NCI-H526 (cell line): ENCODE results near the gene BRSK2.
"Not testable (repeated sequence)": the region's sequence is repeated elsewhere in the genome, so short reads cannot be mapped to it uniquely, and the experiment has no call there.

ENCODE experiments used
- DNase-seq, 2 experiments: peaks; one replicate each; lab custom pipeline; 2025; lab: John Stamatoyannopoulos, UW

The BRSK2 gene

GRCh38 chr11:1389932-1390568 is at the start of gene BRSK2:
BRSK2 (plus strand) TSS chr11:1389934; CDS start chr11:1390285, 351 bp downstream.
- DNase-seq, result peak in 1 of 2 experiments; percentile 80

- no peak for DNase-seq
Observed at GRCh38 chr11:1340111-1340510, 49.6 kb upstream of the BRSK2 start.

- not testable (repeated sequence) for DNase-seq
Observed at GRCh38 chr11:1341226-1341625, 48.5 kb upstream of the BRSK2 start.

- DNase-seq, result peak; percentile 58 to 72
Observed at GRCh38 chr11:1341928-1342524, 47.7 kb upstream of the BRSK2 start.

- DNase-seq, result no peak
Observed at GRCh38 chr11:1342946-1343345, 46.8 kb upstream of the BRSK2 start.

- DNase-seq, result no peak
Observed at GRCh38 chr11:1343391-1344055, 46.2 kb upstream of the BRSK2 start.

GRCh38 chr11:1344056-1344635 is 45.6 kb upstream of the BRSK2 start:
- DNase-seq, result no peak

GRCh38 chr11:1345737-1346513 is 43.8 kb upstream of the BRSK2 start:
- no peak for DNase-seq

- no peak for DNase-seq
Observed at GRCh38 chr11:1346669-1347390, 42.9 kb upstream of the BRSK2 start.

GRCh38 chr11:1347411-1347999 is 42.2 kb upstream of the BRSK2 start:
- not testable (repeated sequence) for DNase-seq

- no peak for DNase-seq
Observed at GRCh38 chr11:1348146-1348795, 41.5 kb upstream of the BRSK2 start.

GRCh38 chr11:1348796-1349326 is 40.9 kb upstream of the BRSK2 start:
- DNase-seq, result no peak

GRCh38 chr11:1349327-1350041 is 40.2 kb upstream of the BRSK2 start:
- no peak for DNase-seq

GRCh38 chr11:1350086-1350725 is 39.5 kb upstream of the BRSK2 start:
- no peak for DNase-seq

- peak; percentile 23 to 61 for DNase-seq
Observed at GRCh38 chr11:1351278-1351937, 38.3 kb upstream of the BRSK2 start.

GRCh38 chr11:1352696-1353382 is 36.9 kb upstream of the BRSK2 start:
- DNase-seq, result no peak

- DNase-seq, result no peak
Observed at GRCh38 chr11:1353383-1354124, 36.2 kb upstream of the BRSK2 start.
